Subcutaneous adipose tissue (tissue), 4 donors: ENCODE measurements around the gene ZNF154. TPM values are rescaled to one million over a fixed set of nuclear protein-coding genes. Genes with fewer than 3 reads are reported as not detected.

ENCODE experiments used
- total RNA-seq, 4 donors: library from RNA; depleted of rRNA; stranded (reverse); fragments of >200 nt; gene quantifications; one replicate each; pipeline ENCODE4 v1.1.0, GENCODE V29; 2016
- TF ChIP-seq, protein P1 (sequence below): fragments of 450-650 bp; IDR thresholded peaks from one replicate; pipeline ENCODE4 v1.5.1; 2016; ENCODE audit warnings: low read depth, mild to moderate bottlenecking, control low read depth, antibody characterized with exemption, moderate library complexity

The ZNF154 gene
- total RNA-seq = 1 to 10 TPM; 1.9 to 3.0 (median 2.7) TPM

GRCh38 chr19:57708641-57709361, at the start of gene ZNF154:
TSS of gene ZNF154 (minus strand) at chr19:57709204. CDS start at chr19:57708971, 233 bp downstream.
- TF ChIP-seq, protein P1, sequence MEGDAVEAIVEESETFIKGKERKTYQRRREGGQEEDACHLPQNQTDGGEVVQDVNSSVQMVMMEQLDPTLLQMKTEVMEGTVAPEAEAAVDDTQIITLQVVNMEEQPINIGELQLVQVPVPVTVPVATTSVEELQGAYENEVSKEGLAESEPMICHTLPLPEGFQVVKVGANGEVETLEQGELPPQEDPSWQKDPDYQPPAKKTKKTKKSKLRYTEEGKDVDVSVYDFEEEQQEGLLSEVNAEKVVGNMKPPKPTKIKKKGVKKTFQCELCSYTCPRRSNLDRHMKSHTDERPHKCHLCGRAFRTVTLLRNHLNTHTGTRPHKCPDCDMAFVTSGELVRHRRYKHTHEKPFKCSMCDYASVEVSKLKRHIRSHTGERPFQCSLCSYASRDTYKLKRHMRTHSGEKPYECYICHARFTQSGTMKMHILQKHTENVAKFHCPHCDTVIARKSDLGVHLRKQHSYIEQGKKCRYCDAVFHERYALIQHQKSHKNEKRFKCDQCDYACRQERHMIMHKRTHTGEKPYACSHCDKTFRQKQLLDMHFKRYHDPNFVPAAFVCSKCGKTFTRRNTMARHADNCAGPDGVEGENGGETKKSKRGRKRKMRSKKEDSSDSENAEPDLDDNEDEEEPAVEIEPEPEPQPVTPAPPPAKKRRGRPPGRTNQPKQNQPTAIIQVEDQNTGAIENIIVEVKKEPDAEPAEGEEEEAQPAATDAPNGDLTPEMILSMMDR = no peak

- TF ChIP-seq, protein P1 = no peak
Measured at GRCh38 chr19:57757941-57758340, 48.9 kb upstream of the ZNF154 start.

DNA sequence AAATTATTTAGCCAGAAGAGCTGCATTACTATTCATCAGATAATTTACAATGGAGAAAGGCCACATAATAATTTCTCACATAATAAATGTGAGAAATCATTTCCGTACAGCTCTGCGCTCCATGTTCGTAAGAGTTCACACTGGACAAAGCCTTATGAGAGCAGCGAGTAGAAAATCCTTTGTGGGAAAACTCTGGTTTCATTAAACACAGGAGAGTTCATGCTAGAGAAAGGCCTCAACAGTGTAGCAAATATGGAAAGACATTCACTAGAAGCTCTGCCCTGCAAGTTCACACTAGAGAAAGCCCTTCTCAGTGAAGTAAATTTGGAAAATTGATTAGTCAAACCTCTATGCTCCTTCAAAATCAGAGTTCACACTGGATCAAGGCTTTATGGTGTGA, 46.0 kb upstream of the ZNF154 start:
- TF ChIP-seq, protein P1 = no peak

DNA sequence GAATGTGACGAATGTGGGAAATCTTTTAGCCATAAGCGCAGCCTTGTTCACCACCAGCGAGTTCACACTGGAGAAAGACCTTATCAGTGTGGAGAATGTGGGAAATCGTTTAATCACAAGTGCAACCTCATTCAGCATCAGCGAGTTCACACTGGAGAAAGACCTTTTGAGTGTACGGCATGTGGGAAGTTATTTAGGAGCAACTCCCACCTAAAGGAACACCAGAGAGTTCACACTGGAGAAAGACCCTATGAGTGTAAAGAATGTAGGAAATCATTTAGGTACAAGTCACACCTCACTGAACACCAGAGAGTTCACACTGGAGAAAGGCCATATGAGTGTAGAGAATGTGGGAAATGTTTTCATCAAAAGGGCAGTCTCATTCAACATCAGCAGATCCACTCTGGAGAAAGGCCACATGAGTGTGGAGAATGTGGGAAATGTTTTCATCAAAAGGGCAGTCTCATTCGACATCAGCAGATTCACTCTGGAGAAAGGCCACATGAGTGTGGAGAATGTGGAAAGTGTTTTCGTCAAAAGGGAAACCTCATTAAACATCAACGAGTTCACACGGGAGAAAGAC, 45.2 kb upstream of the ZNF154 start:
- TF ChIP-seq, protein P1 = no peak

GRCh38 chr19:57748029-57748428, 39.0 kb upstream of the ZNF154 start:
- TF ChIP-seq, protein P1 = no peak

DNA sequence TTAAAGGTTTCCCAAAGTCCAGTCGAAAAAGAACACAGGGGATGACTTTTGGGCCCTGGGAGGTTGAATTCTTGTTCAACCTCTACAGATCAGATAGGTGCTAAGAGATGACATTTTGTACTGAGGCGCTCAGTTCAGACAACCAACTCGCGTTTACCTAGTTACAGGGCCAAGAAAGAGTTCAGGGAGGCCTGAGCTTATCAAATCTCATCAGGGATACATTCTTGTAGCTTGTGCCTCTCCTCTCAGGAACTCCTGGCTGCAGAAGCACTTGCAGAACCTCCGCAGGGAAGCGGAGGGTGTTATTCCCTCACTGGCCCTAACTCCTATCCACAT, 38.4 kb upstream of the ZNF154 start:
- TF ChIP-seq, protein P1 = no peak

GRCh38 chr19:57746580-57747471, 37.8 kb upstream of the ZNF154 start, which contains the start of gene ZNF776:
TSS of gene ZNF776 (plus strand) at chr19:57746815. CDS start at chr19:57747059, 244 bp downstream.
- TF ChIP-seq, protein P1 = no peak
